Testis (tissue), 5 donors: Measurements from ENCODE around the gene NDST1. TPM values are rescaled to one million over a fixed set of nuclear protein-coding genes. Genes with fewer than 3 reads are reported as not detected.

Source experiments
- DNase-seq: peaks from one replicate; pipeline ENCODE4 v3.0.0-alpha.2; 2019
- H3K27ac ChIP-seq, 2 donors: fragments of 200-600 bp; sonication (generic); one replicate each; pipeline ENCODE4 v1.5.1; 2019
- H3K27me3 ChIP-seq: fragments of 200-600 bp; sonication (generic); one replicate; pipeline ENCODE4 v1.5.1; 2019
- H3K36me3 ChIP-seq: fragments of 200-600 bp; sonication (generic); one replicate; pipeline ENCODE4 v1.5.1; 2017; ENCODE audit warnings: low read depth; ENCODE audit errors: missing control alignments
- H3K4me1 ChIP-seq: fragments of 200-600 bp; sonication (generic); one replicate; pipeline ENCODE4 v1.5.1; 2019
- H3K4me3 ChIP-seq, 2 donors: fragments of 200-600 bp; sonication (generic); one replicate each; pipeline ENCODE4 v1.5.1; 2017 to 2019
- H3K9me3 ChIP-seq: fragments of 200-600 bp; sonication (generic); one replicate; pipeline ENCODE4 v1.5.1; 2017
- POLR2A ChIP-seq: fragments of 450-650 bp; IDR thresholded peaks from one replicate; pipeline ENCODE4 v1.6.1; 2017; ENCODE audit warnings: antibody characterized with exemption, mild to moderate bottlenecking, moderate library complexity
- WGBS, 2 donors: methylation state at CpG; one replicate each; pipeline ENCODE4 v1.1.5; 2018; 5-methylcytosine and 5-hydroxymethylcytosine counted together
- intact Hi-C: fragments of 100-400 bp; cut with DNase I; formaldehyde crosslinking; loops from one replicate; pipeline ENCODE4 v1.15.1; 2023; ENCODE audit warnings: low total_unique reads
- long read RNA-seq, 2 donors: transcript quantifications; one replicate each; lab custom pipeline, GENCODE V29; 2026
- polyA plus RNA-seq: library from polyadenylated mRNA; stranded (reverse); fragments of 350-450 nt; fragmentation: Illumina TruSeq; extraction: RNeasy Lipid Tissue Mini Kit (QIAGEN cat#74804); gene quantifications from one replicate; pipeline ENCODE4 v1.2.3, GENCODE V29; 2014; ENCODE audit warnings: low read depth, low replicate concordance; ENCODE audit not compliant: insufficient read depth
- total RNA-seq, 2 donors: library from RNA; depleted of rRNA; stranded (reverse); fragments of >200 nt; gene quantifications; one replicate each; pipeline ENCODE4 v1.2.3, GENCODE V29; 2016
- TF ChIP-seq, protein P1 (sequence below), 3 experiments: fragments of 450-650 bp in 2 of 3; fragments of 200-600 bp in 1 of 3; sonication (generic) in 1 of 3; IDR thresholded peaks; one replicate each; pipeline ENCODE4 v1.5.1; 2016 to 2019; ENCODE audit warnings: antibody characterized with exemption in 3 of 3, mild to moderate bottlenecking in 2 of 3, moderate library complexity in 1 of 3

The NDST1 gene
- total RNA-seq = 100 to 1,000 TPM; 167 to 174 TPM
- 55.0 TPM for polyA plus RNA-seq
- long read RNA-seq, donor 1, partial matches to known transcripts = 86 of 86 reads
- long read RNA-seq, donor 1, other reads (novel, unspliced or antisense) = 0 of 86 reads
- long read RNA-seq, donor 2 = 0 reads

DNA sequence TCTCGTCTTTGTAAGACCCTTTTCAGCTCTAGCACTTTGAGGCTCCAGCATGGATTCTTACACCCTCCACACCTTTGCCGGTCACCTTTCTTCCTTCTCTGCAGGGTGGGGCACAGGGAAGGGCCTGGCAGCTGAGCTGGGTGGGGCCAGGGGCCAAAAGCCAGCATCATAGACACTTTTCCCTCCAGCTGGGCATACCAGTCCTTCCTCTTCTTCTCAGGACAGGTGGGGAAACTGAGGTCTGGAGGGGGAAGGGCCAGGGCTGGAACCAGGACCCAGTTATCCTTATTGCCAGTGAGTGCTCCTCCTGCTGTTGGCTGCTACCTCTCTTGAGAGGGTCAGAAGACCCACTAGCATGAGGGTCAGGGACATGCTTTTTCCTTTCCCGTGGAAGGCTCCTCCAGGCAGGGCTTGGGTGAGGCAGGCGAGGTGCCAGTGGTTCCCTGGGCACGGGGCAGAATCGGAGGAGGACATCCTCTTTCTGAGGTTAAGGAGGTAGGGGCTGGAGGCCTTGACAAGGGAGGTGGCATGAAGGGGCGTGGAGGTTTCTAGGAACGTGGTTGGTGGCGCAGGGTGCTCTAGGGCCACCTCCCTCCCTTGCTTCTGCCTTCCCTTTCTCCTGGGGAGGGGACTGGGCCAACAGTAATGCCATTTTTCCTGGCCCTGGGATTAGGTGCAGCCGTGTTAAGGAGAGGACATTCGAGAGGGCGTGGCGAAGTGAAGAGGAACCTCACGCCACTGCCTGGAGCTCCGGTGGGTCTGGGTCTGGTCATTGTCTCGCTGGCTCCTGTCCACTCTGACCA, at the start of gene NDST1:
Gene NDST1 (plus strand): TSS at position 658 of the 803 bp plus-strand sequence. CDS start 13,124 bp downstream, outside the sequence.
- Histone ChIP-seq H3K27me3 (no peaks in the 10 kb centered on the region), H3K27ac (peak within 1 kb of the TSS; percentile 50 to 77), H3K4me1 (peaks cover 95% of the 10 kb centered on the region), H3K36me3 (no peaks in the 10 kb centered on the region), H3K9me3 (no peaks in the 10 kb centered on the region), H3K4me3 (no peak within 1 kb of the TSS)
- DNase-seq = no peak
- WGBS, 2 donors = 46 to 66% methylated on average over 15 to 16 of the region's 16 CpGs
- no peak for TF ChIP-seq POLR2A
- TF ChIP-seq, protein P1, sequence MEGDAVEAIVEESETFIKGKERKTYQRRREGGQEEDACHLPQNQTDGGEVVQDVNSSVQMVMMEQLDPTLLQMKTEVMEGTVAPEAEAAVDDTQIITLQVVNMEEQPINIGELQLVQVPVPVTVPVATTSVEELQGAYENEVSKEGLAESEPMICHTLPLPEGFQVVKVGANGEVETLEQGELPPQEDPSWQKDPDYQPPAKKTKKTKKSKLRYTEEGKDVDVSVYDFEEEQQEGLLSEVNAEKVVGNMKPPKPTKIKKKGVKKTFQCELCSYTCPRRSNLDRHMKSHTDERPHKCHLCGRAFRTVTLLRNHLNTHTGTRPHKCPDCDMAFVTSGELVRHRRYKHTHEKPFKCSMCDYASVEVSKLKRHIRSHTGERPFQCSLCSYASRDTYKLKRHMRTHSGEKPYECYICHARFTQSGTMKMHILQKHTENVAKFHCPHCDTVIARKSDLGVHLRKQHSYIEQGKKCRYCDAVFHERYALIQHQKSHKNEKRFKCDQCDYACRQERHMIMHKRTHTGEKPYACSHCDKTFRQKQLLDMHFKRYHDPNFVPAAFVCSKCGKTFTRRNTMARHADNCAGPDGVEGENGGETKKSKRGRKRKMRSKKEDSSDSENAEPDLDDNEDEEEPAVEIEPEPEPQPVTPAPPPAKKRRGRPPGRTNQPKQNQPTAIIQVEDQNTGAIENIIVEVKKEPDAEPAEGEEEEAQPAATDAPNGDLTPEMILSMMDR (IDR thresholded peaks at IDR 0.05) = no peak
- intact Hi-C loops = no loop called here

DNA sequence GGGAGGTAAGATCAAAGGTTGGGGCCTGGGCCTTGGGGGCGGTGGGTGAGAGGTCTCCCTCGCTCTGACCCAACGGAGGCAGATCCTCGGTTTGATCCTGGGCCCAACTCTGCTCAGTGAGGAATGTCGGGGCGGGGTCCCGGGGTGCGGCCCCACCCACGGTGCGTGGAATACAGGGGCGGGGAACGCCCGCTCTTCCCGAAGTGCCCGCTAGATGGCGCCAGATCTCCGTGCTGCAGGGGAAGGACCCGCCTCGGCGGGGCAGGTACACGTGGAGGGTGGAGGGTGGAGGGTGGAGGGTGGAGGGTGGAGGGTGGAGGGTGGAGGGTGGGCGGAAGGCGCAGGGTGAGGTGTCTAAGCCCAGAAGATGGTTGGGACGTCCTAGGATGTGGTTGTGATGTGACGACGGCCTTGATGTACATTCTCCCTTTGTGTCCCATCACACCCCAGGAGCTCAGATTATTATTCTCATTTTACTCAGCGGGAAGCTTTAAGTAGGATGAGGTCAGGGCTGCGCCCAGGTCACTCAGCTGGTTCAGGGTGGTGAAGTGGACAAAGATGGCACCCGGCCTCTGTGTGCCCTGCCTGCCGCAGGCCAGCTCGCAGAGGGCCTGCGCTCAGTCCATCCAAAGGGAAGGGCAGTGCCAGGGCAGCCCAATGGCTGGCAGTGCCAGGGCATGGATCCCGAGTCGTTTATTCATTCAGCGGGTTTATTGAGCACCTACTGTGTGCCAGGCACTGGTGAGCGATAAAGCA, 49.0 kb upstream of the NDST1 start:
- Histone ChIP-seq H3K27ac (peak overlapping the region in 1 of 2 donors; percentile 25), H3K36me3 (no peaks in the 10 kb centered on the region), H3K4me1 (peaks cover 21% of the 10 kb centered on the region), H3K9me3 (no peaks in the 10 kb centered on the region), H3K4me3 (peak overlapping the region in 1 of 2 donors; percentile 1), H3K27me3 (no peaks in the 10 kb centered on the region)
- no peak for TF ChIP-seq POLR2A
- TF ChIP-seq, protein P1 (IDR thresholded peaks at IDR 0.05) = peak; percentile 69 to 92 (median 83)
- 9 to 10% methylated on average over 32 to 36 of the region's 36 CpGs for WGBS, 2 donors
- intact Hi-C loops = no loop called here
- DNase-seq = peak; percentile 87

DNA sequence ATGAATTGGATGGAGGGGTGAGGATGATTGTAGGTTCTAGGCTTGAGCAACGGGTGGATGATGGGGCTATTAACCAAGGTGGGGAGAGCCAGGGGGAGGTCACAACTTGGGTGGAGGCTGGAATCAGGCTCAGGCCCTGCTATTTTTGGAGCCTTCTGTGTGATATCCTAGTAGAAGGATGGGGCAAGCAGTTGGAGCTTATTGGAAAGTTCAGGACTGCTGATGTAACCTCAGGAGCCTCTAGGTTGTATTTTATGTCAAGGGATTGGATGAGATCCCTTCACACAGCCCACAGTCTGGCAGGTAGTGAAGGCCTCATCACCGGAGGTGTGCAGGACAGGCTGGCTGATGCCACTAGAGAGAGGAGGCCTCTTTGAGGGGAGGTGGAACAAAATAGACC, 47.1 kb upstream of the NDST1 start:
- no peaks in the 10 kb centered on the region for H3K27me3 ChIP-seq
- no peak overlapping the region for H3K27ac ChIP-seq
- H3K9me3 ChIP-seq = no peaks in the 10 kb centered on the region
- peaks cover 36% of the 10 kb centered on the region for H3K4me1 ChIP-seq
- intact Hi-C loops = loop anchor here (10.0 kb wide), 1 partner anchor 64 kb away; no protein-coding TSS in a partner anchor
- TF ChIP-seq, protein P1 (IDR thresholded peaks at IDR 0.05) = no peak
- TF ChIP-seq POLR2A = no peak
- 25 to 72% methylated on average over 2 of the region's 2 CpGs for WGBS, 2 donors
- H3K4me3 ChIP-seq = no peak overlapping the region
- no peak for DNase-seq
- H3K36me3 ChIP-seq = no peaks in the 10 kb centered on the region

DNA sequence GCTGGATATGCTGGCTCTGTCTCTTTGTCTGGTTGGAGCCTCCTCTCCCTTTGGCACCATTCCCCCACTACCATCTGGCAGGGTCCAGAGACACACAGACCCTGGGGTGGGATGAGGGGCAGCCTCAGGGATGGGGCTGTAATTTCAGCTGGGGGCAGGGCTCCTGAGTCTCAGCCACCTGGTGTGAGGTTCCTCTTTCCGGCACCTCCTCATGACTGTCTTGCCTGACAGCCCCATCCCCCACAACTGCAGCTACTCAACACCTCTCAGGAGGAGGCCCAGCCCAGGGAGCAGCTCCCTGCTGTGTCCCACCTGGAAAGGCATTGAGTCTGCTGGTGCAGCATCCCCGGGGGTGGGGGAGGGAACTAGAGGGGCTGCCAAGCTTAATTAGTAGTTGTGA, 46.7 kb upstream of the NDST1 start:
- no peak overlapping the region for H3K27ac ChIP-seq
- 63 to 86% methylated on average over 2 of the region's 2 CpGs for WGBS, 2 donors
- no peak overlapping the region for H3K4me3 ChIP-seq
- H3K36me3 ChIP-seq = no peaks in the 10 kb centered on the region
- DNase-seq = no peak
- TF ChIP-seq POLR2A = no peak
- TF ChIP-seq, protein P1 (IDR thresholded peaks at IDR 0.05) = no peak
- no peaks in the 10 kb centered on the region for H3K27me3 ChIP-seq
- no peaks in the 10 kb centered on the region for H3K9me3 ChIP-seq
- peaks cover 36% of the 10 kb centered on the region for H3K4me1 ChIP-seq
- intact Hi-C loops = loop anchor here (10.0 kb wide), 1 partner anchor 64 kb away; no protein-coding TSS in a partner anchor
